Stimulated activated CD8-positive, alpha-beta memory T cell treated with anti-CD3 and anti-CD28 coated beads, Interleukin-2, amount 100 ng/mL, for 48 hours (primary cell): ENCODE measurements around the gene PGM1.

Experiments
- DNase-seq, 2 donors: peaks; one replicate each; pipeline ENCODE4 v3.0.0-alpha.2; 2020; ENCODE audit warnings: low read depth in 2 of 2

Gene PGM1

DNA sequence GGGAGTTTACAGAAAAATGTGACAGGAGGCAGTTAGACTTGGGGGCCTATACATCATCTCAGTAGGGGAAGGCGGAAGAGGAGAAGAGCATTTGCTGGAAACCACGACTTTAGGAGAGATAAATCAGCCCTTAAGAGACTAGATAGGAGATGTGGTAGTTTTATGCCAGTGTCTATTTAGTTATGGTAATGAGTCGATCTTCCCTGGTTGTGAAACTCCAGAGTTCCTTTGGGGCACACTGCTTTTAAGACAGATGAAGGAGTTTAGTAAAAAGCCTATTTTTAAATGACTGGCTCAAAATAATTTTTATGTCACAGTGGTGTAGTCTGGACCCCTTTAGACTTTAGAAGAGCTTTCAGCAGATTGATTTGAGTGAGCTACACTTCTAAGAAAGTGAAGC is 7.8 kb downstream of the PGM1 start:
- no peak for DNase-seq

DNA sequence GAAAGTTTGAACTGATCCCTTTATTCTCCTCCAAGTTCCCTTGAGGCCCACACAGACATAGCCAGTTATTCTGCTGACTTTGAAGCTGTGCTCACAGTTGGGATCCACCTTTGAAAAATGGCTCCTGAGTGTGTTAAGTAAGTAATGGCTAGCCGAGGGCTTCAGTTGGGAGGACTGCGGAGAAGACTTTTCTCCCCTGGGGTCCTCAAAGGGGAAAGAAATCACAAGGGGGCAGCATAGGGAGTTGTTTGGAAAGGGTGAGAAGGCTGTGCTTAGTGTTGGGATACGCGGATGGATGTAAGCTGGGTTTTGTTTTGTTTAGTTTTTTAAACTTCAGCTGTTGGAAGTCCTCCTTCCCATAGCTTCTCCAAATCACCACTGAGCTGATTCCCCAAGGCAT is 8.3 kb downstream of the PGM1 start:
- no peak for DNase-seq

DNA sequence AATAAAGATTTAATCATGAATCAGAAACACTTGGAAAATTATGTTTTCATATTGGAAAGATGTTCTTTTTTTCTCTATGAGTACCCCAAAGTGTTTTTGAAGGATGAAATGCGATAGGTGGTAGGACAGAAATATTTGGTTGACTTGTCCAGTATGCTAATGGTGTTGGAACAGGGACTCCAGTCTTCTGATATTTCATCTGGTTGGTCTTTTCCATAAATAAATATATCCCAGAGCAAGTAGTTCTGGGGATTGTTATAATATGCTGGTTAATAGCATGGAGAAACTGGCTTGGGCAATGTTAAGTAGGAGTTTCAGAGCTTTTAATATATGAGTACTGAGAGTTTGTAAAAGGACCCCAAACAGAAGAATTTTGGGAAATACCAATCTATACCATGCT is 8.7 kb downstream of the PGM1 start:
- DNase-seq, result no peak

DNA sequence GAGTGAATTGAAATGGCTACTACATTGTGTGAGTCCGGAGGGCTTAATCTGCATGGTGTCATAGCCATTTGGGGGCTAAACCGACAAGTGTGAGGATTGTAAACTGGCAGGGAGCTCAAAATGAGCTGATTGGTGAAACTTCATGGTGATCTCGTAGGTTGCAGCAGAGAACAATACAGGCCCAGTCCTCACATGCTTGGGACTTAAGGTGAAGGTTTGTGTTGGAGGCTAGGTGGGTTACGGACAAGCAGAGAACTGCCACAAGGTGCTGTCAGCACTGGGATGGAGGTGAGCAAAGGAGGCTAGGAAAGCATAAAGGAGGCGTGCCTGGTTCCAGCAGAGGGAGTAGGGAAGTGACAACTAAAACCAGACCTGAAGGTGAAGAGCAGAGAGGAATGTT is 9.4 kb downstream of the PGM1 start:
- DNase-seq, result no peak

DNA sequence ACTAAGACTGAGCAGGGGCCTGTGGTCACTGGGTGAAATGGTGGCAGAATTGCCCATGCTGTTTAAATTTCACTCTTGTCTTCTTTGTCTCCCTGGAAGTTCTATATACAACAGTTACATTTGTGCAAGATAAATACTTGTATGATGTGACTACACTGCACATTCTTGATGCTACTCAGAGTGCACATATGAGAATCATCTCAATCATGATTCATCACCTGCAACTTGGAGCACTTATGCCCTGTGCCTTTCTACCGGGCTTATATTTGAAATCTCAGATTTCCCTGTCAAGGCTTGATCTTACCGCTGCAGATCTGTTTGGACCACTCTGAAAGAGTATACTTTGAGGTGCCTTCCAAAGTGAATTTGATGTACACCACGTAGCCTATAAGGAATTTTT is 10.6 kb downstream of the PGM1 start:
- DNase-seq, result no peak

DNA sequence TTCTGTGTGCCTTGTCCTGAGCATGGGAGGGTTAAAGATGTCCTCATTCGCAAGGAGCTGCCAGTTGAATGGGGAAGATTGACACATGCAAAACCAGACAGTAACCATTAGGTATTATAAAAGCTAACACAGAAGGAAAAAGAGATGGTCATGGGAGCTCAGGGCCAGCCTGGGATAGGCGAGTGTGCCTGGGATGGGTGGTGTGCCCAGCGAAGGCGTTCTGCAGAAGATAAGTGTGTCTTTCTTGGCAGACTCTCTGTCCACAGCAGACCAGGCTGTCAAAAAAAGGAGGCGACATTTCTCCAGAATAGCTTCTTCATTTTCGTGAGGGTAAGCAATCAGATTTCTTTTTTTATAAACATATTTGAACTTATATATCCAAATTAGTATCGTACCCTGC is 14.1 kb downstream of the PGM1 start:
- no peak for DNase-seq

DNA sequence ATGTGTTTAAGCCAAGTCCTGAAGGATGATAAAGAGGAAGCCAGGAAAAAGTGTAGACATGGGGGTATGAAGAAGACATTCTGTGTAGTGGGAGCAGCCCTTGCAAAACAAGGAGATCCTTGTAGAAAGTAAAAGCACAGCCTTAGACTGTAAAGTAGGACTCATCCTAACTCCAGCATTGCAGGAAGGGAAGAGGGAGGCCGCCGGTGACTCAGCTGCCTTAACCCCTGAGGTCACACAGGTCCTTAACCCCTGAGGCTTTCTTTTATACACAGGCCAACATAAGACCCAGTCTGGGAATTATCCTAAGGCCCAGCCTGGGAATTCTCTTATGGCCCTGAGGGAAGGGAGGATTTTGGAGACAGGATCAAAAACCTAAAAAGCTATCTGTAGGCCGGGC is 18.0 kb downstream of the PGM1 start:
- DNase-seq, result no peak

DNA sequence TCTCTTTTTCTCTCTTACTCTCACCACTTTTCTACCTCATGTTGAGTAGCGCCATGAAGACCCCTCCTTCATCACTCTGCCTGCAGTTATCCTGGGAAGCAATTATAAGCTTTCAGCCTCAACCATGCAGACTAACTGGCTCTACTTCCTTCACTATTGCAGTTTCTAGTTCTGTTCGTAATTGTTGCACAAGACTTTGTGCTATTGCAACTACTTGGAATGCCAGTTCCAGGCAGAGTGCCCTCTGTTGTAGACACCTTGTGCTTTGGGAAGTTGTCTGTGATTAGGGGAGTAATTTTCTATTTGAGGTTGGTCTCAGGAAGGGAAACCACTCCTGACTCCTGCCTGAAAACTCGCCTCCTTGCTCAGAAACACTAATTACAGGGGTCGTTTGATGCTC is 19.4 kb downstream of the PGM1 start:
- no peak for DNase-seq

DNA sequence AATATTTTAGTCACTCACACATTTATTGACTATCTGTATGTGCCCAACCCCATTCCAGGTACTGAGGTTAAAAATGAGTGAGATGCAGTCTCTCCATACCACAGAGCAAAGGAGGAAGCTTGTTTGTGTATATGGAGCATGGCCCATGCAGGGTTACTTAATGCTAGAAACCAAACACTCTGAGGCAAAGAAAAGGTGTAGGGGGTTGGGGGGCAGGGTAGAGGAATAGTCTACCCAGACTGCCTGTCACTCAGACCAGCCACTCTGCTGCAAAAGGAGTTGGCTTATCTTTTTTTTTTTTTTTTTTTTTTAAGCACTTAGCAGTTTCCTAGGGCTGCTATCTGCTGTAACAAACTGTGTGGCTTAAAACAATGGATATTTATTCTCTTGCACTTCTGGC is 19.8 kb downstream of the PGM1 start:
- DNase-seq, result no peak

DNA sequence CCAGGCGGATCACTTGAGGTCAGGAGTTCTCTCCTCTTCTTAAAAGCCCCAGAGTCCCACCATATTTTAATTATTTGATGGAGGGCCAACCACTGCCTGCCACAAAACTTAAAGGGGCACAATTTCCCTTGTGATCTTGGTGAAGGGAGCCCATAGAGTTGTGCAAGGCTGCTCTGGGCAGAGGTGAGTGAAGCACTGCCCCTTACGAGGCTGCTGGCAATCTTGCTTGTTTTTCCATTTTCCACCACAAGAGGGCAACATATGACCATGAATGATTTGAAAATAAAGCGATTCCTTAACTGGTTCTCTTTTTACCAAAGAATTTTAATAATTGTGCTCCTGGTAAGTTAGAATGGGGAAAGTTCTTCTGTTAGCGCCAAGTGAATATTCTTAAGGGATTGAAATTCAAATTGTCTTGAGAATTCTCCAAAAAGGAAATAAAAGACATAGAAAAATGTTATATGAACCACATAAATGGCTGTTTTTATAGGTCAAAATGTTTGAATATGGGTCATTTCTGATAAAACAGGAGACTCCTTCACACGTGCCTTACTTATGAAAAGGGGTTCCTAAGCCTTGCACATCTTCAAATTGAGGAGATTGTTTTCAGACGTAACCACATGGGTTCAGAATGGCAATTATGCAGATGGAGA is 22.7 kb downstream of the PGM1 start:
- no peak for DNase-seq

DNA sequence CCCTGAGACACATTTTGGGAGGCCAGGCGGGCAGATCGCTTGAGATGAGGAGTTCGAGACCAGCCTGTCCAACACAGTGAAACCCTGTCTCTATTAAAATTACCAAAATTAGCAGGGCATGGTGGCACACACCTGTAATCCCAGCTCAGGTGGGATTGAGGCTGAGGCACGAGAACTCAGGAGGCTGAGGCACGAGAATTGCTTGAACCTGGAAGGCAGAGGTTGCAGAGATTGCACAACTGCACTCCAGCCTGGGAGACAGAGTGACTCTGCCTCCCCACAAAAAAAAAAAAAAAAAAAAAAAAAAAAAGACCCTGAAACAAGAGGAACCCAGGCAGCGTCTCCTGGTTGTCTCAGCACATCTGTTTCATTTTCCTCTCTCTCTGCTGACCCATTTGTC is 24.2 kb downstream of the PGM1 start:
- DNase-seq, result no peak

DNA sequence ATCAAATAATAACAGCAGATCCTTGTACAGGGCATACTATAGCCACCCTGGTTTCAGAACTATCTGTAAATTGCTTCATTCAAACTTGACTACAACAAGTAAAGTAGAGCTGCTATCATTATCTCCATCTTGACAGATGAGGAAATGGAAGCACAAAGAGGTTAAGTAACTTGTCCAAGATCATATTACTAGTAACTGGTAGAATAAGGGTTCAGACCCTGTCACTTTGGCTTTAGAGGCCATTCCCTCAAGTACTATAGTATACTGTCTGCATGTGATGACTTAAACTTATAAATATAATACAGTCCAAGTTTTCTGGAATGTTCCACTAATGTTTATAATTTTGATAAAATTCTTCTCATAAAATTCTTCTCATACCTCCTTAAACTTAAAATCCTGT is 24.8 kb downstream of the PGM1 start:
- no peak for DNase-seq

DNA sequence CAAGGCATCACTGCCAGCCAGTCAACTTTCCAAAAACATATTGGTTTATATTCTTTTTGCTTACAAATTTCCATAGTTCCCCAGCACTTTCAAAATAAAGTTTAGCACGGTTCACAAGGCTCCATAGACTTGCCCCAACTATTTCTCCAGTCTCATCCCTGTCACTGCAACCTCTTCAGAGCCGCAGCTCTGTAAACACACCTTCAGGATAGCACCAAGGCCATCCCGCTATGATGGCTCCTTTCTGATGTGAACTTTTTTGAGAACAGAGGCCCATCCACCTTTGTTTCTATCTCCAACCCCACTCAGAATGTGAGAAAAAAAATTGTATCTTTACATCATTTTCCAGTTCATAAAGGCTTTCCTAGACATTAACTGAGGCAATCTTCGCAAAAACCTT is 26.3 kb downstream of the PGM1 start:
- DNase-seq, result no peak

DNA sequence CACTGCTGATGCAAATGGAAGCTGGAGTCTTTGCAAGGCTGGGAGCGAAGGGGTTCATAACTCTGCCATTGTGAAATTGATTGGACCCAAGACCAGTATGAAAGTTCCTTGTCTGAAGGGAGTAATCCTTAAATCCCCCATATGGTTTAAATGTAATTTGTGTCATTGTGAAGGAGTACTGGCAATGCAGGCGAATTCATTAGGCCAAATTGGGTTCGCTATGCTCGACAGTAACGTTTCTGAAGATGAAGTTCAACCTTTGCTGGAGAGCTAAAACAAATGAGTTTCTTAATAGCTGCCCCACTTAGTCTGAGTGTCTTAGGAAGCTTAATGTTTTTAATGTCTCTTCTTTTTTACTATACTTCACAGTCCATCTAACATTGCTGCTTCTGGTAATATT is 27.5 kb downstream of the PGM1 start:
- no peak for DNase-seq

DNA sequence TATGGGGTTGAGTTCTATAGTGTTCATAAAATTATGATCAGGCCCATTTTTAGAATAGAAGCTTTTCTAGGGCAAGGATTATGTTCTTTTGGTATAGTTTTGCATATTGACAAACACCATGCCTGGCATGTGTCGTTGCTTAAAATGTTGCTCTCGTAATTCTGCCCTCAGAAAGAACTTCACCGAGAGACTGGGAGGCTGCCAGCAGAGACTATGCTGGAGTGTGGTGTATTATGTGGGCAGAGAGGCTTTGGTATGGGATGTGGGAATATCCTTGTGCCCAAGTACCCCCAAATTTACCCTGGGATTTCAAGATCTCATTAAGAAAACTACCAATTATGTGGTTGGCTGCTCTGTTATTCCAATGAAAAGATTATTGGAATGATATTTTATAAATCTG is 27.9 kb downstream of the PGM1 start:
- DNase-seq, result no peak

DNA sequence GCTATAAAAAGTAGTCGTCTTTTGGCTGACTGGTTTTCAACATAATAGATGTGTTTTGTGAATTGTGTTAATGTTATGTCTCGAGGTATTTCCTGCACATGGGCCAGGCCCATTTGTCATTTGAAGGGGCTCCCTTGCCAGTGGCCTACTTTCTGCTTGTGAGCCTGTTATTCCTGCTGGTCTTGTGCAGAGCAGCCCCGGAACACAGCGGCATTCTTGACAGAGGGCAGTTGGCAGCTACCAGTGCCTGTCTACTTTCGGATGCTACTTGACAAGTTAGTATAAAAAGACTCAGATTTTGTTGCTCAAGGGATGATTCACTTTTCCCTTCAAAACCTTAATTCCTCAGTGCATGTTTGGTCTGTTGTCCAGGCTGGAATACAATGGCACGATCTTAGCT is 28.5 kb downstream of the PGM1 start:
- DNase-seq, result no peak

DNA sequence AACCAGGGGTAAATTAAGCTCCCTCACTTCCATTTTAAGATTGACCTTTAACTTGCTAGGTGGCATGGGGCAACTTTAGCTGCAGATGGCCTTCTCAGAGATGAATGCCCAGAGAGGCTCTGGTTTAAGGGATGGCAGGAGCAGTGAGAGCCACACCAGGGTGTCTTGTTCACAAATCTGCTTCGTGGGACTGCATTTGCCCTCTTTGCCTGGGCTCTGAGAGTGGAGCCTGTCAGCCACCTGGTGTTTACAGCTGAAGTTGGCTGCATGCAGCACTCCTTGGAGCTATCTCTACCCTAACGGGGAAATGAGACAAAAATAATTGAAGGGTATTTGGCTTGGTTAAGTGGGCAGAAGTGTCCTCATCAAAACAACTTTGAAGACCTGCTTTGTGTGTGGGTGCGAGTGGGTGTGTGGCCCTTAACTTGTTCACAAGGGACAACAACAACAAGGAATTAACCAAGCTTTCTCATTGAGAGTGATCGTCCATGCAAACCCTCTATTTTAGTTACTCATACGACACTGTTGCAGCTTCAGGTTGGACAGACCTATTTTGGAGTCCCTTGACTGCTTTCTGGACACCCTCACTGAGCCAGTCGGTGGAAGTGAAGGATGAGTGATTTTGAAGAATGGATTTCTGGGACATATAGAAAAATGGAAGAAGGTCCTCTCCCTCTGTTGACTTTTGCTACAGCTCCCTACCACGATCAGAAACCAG is 29.8 kb downstream of the PGM1 start:
- no peak for DNase-seq

DNA sequence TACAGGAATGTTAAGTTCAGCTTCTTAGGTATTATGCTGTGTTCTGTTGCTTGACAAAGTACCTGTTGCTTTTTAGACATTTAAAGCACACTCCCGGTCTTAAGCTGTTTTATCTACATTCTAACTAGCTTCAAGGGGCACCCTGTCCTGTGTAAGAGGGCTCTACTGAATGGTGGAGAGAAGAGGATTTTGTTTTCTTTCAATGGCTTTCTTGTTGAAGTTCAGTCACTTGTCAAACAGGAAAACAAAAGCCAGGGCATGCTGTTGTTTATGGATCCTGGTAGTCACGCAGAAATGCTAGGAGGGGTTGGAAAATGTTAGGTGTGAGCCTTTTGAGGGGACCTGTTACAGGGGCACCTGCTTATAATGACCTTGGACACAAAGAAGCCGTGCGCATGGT is 30.7 kb downstream of the PGM1 start:
- DNase-seq, result no peak

DNA sequence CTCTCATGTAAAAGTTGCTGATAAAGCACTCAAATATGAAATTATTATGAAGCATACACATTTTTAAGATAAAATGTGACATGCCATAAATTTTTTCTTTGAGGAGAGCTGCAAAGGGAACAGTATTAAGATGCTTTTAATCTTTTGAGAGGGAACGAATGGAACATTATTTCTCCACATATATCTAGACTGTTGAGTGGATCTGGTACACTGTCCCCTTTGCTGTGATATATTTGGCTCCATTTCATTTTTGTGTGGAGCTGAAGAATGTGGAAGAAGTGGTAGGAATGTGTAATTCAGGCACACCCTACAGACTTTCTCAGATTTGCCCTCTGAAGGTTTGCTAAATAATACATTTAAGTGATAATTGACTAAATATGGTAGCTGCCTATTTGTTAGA is 31.7 kb downstream of the PGM1 start:
- DNase-seq, result no peak

DNA sequence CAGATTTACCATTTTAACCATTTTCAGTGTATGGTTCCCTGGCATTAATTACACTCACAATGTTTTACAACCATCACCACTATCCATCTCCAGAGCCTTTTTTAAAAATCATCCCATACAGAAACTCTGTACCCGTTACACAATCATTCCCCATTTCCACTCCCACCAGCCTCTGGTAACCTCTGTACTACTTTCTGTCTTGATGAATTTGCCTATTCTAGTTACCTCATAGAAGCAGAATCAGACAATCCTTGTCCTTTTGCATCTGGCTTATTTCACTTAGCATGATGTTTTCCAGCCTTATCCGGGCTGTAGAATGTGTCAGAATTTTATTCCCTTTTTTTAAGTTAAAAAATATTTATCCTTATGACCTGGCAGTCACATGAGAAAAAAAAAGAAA is 33.0 kb downstream of the PGM1 start:
- DNase-seq, result no peak

DNA sequence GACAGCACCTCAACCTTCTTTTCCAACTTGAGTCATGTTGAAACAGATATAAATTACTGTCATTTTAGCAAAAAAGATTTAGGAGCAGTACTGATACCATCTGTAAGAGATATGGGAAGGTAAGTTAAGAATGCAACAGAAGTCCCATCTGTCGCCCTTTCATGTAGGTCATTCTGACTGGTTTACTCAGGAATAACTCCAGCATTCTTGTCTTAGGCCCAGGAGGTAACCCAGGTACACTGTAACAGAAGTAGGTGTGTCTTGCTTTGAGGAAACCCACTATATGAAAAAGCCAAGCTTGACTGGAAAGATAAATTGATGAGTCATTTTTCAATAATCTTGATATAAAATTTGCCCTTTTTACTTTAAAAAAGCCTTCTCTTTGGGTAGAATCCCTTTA is 35.4 kb downstream of the PGM1 start:
- DNase-seq, result no peak

DNA sequence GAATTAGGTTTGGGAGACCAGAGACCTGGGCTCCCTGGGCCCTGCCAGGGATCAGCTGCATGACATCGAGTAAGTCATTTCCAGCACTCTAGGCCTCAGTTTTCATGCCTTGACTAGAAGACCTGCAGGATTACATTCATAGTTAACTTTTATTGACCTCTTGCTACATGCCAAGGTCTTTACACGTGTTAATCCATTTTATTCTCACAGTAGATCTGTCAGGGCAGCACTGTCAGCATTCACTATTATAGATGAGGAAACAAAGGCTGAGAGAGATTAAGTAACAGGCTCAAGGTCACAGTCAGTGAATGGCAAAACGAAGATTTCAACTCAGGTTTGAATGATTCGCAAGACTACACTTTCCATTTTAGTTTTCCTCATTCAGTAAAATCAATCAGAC is 37.0 kb downstream of the PGM1 start:
- DNase-seq, result no peak

DNA sequence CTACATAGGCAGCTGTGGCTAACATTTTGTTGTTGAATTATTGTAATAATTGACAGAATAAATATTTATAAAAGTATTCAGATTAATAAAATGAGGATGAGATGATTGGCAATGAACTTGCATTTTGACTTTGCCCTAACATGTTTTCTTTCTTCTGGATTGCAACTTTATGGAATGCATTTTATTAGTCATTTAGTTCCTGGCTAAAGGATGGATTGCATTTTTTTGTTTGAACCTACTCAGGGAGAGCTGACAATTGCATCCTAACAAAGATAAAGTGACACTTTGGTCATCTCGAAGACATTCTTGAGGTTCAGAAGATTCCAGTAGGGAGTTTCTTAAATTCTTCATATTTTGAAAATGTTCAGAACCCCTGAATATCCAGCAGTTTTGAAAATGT is 37.5 kb downstream of the PGM1 start:
- DNase-seq, result no peak

DNA sequence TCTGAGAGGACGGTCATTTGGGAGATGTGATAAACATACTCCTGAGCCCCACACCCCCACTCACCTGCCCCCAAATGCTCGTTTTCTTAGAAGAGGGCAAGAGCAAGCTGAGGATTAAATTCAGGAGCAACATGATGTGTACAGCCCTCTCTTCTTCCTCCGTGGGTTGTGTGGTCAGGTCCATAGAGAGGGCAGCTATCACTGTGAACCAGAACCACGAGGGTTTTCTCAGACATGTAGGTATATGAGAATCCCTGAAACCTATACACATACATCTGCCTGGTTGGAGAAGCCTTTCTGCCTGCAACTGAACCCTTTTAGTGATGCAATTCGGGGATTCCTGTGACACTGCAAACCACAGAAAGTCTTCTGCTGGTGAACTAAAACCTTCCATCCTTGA is 38.9 kb downstream of the PGM1 start:
- DNase-seq, result no peak
